HepG2 (cell line): ENCODE results near the gene TEDC1. TPM values are rescaled to one million over a fixed set of nuclear protein-coding genes. Genes with fewer than 3 reads are reported as not detected.

ENCODE experiments used
- FOXC1 ChIP-seq: sonication (generic); formaldehyde crosslinking; IDR thresholded peaks from 2 replicates; pipeline ENCODE4 v1.8.0; 2022; ENCODE audit warnings: mild to moderate bottlenecking, missing genetic modification reagents, borderline replicate concordance
- MIER3 ChIP-seq: IDR thresholded peaks from 2 replicates; pipeline ENCODE4 v1.6.1; 2016; ENCODE audit warnings: missing compliant biosample characterization, borderline replicate concordance
- MZF1 ChIP-seq: sonication (generic); formaldehyde crosslinking; IDR thresholded peaks from 2 replicates; pipeline ENCODE4 v1.8.1; 2023; ENCODE audit warnings: mild to moderate bottlenecking, missing genetic modification reagents, borderline replicate concordance
- SAP130 ChIP-seq: IDR thresholded peaks from 2 replicates; pipeline ENCODE4 v1.6.1; 2016; ENCODE audit warnings: low read depth
- SP2 ChIP-seq: sonication (generic); formaldehyde crosslinking; IDR thresholded peaks from 2 replicates; pipeline ENCODE4 v1.5.1; 2020; ENCODE audit warnings: mild to moderate bottlenecking, missing genetic modification reagents
- THYN1 ChIP-seq: sonication (generic); formaldehyde crosslinking; IDR thresholded peaks from 2 replicates; pipeline ENCODE4 v1.8.1; 2023; ENCODE audit warnings: low read depth, mild to moderate bottlenecking, moderate library complexity, missing genetic modification reagents, borderline replicate concordance
- XRCC5 ChIP-seq: fragments of 200-400 bp; formaldehyde crosslinking; optimal IDR thresholded peaks from 2 replicates; pipeline ENCODE3; 2017; ENCODE audit warnings: mild to moderate bottlenecking, low read length
- ZIK1 ChIP-seq: sonication (generic); formaldehyde crosslinking; IDR thresholded peaks from 2 replicates; pipeline ENCODE4 v1.5.0; 2020; ENCODE audit warnings: mild to moderate bottlenecking, low read depth, missing genetic modification reagents, borderline replicate concordance
- ZNF737 ChIP-seq: sonication (generic); formaldehyde crosslinking; IDR thresholded peaks from 2 replicates; pipeline ENCODE4 v1.5.0; 2020; ENCODE audit warnings: missing genetic modification reagents, mild to moderate bottlenecking, borderline replicate concordance
- ZNF747 ChIP-seq: sonication (generic); formaldehyde crosslinking; IDR thresholded peaks from 2 replicates; pipeline ENCODE4 v1.8.1; 2023; ENCODE audit warnings: missing genetic modification reagents, mild to moderate bottlenecking, borderline replicate concordance
- polyA plus RNA-seq, 8 experiments: library from polyadenylated mRNA; depleted of rRNA in 3 of 8; stranded (reverse) in 7 of 8; unstranded in 1 of 8; fragments of >200 nt; fragmentation: Illumina TruSeq in 4 of 8; extraction: Trizol in 4 of 8; gene quantifications; 2 replicates each; pipeline versions ENCODE4 v1.2.1 to v1.2.3, GENCODE V29; 2011 to 2016; ENCODE audit warnings: low read depth in 4 of 8, missing spikeins in 1 of 8, mixed read lengths in 1 of 8; ENCODE audit not compliant: insufficient read depth in 1 of 8
- total RNA-seq, 5 experiments: library from RNA; depleted of rRNA; stranded (reverse); fragments of >200 nt; fragmentation: Illumina TruSeq; extraction: Trizol; gene quantifications; 2 replicates each; pipeline ENCODE4 v1.2.3, GENCODE V29; 2016; ENCODE audit warnings: low read depth in 1 of 5
- TF ChIP-seq, protein P1 (sequence below): sonication (generic); formaldehyde crosslinking; IDR thresholded peaks from 2 replicates; pipeline ENCODE4 v1.4.0; 2020; ENCODE audit warnings: missing genetic modification reagents
- TF ChIP-seq, protein P2 (sequence below): sonication (generic); formaldehyde crosslinking; IDR thresholded peaks from 2 replicates; pipeline ENCODE4 v1.4.0; 2020; ENCODE audit warnings: missing genetic modification reagents
- TF ChIP-seq, protein P3 (sequence below): sonication (generic); formaldehyde crosslinking; IDR thresholded peaks from 2 replicates; pipeline ENCODE4 v1.4.0; 2020; ENCODE audit warnings: mild to moderate bottlenecking, missing genetic modification reagents
- TF ChIP-seq, protein P4 (sequence below): IDR thresholded peaks from 2 replicates; pipeline ENCODE4 v1.6.1; 2016
- TF ChIP-seq, protein P5 (sequence below): sonication (generic); formaldehyde crosslinking; IDR thresholded peaks from 2 replicates; pipeline ENCODE4 v1.4.0; 2020; ENCODE audit warnings: mild to moderate bottlenecking, missing genetic modification reagents
- TF ChIP-seq, protein P6 (sequence below): sonication (generic); formaldehyde crosslinking; IDR thresholded peaks from 2 replicates; pipeline ENCODE4 v1.4.0; 2020; ENCODE audit warnings: missing genetic modification reagents, borderline replicate concordance

The TEDC1 gene
- total and polyA plus RNA-seq, 2 of the 13 experiments (the other 11 are each of a cell fraction or from before 2014, with no cell fraction given), result 5.7 to 27.4 TPM

DNA sequence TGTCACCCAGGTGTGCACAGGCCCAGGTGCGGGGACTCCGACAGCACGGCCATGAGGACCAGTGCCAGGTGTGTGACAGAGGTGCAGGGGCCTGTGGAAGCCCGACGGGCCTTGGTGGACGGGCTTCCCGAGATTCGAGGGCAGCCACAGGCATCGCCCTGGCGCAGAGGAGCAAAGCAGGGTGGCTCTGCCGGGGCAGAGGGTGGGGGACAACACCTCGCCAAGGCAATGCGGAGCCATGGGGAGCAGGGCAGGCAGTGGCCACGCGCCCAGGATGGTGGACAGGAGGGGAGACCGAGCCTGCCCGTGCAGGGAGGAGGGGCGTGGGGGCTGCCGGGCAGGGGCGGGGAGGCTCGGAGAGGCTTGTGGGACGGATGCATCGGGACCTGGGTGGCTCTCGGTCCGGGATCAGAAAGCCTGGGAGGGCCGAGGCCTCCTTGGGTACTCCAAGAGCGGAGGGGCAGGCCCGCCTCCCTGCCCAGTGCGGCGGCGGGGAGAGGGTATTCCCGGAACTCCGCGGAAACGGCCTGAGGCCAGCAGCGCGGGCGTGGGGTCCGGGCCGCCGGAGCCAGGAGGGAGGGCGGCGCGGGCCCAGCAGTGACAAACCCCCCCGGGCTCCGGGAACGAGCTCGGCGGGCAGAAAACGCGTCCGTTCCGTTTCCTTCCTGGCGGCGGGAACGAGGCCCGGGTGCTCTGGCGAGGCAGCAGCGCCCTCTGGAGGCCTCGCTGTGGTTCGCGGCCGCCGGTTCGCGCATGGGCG is 37.0 kb downstream of the TEDC1 start (continued):
- TF ChIP-seq, protein P1, sequence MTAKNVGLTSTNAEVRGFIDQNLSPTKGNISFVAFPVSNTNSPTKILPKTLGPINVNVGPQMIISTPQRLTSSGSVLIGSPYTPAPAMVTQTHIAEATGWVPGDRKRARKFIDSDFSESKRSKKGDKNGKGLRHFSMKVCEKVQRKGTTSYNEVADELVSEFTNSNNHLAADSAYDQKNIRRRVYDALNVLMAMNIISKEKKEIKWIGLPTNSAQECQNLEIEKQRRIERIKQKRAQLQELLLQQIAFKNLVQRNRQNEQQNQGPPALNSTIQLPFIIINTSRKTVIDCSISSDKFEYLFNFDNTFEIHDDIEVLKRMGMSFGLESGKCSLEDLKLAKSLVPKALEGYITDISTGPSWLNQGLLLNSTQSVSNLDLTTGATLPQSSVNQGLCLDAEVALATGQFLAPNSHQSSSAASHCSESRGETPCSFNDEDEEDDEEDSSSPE (CRISPR knock-in tag), result peak; percentile 92
- TF ChIP-seq ZNF737 (CRISPR knock-in tag) (no peak), ZNF747 (CRISPR knock-in tag) (no peak), SAP130 (CRISPR knock-in tag) (peak; percentile 67; the same call in 1 of the 2 replicates), MIER3 (no peak), XRCC5 (no peak), SP2 (CRISPR knock-in tag) (peak; percentile 39; the same call in 1 of the 2 replicates), ZIK1 (CRISPR knock-in tag) (no peak), THYN1 (CRISPR knock-in tag) (no peak), MZF1 (no peak), FOXC1 (CRISPR knock-in tag) (no peak)
- TF ChIP-seq, protein P2, sequence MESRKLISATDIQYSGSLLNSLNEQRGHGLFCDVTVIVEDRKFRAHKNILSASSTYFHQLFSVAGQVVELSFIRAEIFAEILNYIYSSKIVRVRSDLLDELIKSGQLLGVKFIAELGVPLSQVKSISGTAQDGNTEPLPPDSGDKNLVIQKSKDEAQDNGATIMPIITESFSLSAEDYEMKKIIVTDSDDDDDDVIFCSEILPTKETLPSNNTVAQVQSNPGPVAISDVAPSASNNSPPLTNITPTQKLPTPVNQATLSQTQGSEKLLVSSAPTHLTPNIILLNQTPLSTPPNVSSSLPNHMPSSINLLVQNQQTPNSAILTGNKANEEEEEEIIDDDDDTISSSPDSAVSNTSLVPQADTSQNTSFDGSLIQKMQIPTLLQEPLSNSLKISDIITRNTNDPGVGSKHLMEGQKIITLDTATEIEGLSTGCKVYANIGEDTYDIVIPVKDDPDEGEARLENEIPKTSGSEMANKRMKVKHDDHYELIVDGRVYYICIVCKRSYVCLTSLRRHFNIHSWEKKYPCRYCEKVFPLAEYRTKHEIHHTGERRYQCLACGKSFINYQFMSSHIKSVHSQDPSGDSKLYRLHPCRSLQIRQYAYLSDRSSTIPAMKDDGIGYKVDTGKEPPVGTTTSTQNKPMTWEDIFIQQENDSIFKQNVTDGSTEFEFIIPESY, result peak; percentile 74
- TF ChIP-seq, protein P3, sequence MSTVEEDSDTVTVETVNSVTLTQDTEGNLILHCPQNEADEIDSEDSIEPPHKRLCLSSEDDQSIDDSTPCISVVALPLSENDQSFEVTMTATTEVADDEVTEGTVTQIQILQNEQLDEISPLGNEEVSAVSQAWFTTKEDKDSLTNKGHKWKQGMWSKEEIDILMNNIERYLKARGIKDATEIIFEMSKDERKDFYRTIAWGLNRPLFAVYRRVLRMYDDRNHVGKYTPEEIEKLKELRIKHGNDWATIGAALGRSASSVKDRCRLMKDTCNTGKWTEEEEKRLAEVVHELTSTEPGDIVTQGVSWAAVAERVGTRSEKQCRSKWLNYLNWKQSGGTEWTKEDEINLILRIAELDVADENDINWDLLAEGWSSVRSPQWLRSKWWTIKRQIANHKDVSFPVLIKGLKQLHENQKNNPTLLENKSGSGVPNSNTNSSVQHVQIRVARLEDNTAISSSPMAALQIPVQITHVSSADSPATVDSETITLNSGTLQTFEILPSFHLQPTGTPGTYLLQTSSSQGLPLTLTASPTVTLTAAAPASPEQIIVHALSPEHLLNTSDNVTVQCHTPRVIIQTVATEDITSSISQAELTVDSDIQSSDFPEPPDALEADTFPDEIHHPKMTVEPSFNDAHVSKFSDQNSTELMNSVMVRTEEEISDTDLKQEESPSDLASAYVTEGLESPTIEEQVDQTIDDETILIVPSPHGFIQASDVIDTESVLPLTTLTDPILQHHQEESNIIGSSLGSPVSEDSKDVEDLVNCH, result no peak
- TF ChIP-seq, protein P4, sequence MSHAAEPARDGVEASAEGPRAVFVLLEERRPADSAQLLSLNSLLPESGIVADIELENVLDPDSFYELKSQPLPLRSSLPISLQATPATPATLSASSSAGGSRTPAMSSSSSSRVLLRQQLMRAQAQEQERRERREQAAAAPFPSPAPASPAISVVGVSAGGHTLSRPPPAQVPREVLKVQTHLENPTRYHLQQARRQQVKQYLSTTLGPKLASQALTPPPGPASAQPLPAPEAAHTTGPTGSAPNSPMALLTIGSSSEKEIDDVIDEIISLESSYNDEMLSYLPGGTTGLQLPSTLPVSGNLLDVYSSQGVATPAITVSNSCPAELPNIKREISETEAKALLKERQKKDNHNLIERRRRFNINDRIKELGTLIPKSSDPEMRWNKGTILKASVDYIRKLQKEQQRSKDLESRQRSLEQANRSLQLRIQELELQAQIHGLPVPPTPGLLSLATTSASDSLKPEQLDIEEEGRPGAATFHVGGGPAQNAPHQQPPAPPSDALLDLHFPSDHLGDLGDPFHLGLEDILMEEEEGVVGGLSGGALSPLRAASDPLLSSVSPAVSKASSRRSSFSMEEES (CRISPR knock-in tag), result no peak
- TF ChIP-seq, protein P5, sequence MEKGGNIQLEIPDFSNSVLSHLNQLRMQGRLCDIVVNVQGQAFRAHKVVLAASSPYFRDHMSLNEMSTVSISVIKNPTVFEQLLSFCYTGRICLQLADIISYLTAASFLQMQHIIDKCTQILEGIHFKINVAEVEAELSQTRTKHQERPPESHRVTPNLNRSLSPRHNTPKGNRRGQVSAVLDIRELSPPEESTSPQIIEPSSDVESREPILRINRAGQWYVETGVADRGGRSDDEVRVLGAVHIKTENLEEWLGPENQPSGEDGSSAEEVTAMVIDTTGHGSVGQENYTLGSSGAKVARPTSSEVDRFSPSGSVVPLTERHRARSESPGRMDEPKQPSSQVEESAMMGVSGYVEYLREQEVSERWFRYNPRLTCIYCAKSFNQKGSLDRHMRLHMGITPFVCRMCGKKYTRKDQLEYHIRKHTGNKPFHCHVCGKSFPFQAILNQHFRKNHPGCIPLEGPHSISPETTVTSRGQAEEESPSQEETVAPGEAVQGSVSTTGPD, result no peak
- TF ChIP-seq, protein P6, sequence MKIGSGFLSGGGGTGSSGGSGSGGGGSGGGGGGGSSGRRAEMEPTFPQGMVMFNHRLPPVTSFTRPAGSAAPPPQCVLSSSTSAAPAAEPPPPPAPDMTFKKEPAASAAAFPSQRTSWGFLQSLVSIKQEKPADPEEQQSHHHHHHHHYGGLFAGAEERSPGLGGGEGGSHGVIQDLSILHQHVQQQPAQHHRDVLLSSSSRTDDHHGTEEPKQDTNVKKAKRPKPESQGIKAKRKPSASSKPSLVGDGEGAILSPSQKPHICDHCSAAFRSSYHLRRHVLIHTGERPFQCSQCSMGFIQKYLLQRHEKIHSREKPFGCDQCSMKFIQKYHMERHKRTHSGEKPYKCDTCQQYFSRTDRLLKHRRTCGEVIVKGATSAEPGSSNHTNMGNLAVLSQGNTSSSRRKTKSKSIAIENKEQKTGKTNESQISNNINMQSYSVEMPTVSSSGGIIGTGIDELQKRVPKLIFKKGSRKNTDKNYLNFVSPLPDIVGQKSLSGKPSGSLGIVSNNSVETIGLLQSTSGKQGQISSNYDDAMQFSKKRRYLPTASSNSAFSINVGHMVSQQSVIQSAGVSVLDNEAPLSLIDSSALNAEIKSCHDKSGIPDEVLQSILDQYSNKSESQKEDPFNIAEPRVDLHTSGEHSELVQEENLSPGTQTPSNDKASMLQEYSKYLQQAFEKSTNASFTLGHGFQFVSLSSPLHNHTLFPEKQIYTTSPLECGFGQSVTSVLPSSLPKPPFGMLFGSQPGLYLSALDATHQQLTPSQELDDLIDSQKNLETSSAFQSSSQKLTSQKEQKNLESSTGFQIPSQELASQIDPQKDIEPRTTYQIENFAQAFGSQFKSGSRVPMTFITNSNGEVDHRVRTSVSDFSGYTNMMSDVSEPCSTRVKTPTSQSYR, result peak; percentile 23; the same call in 1 of the 2 replicates
